HT-29 (cell line): ENCODE data around the gene PCDHGA10. TPM values are rescaled to one million over a fixed set of nuclear protein-coding genes. Genes with fewer than 3 reads are reported as not detected.
A peak's percentile ranks its signal among the peaks of the same experiment; 100 is the strongest.
"Not testable (repeated sequence)": the region's sequence is repeated elsewhere in the genome, so short reads cannot be mapped to it uniquely, and the experiment has no call there.

Experiments used
- DNase-seq: peaks from one replicate; pipeline ENCODE4 v3.0.0-alpha.2; 2015; ENCODE audit warnings: low spot score
- total RNA-seq: library from RNA; depleted of rRNA; stranded (reverse); fragments of >200 nt; shearing (Covaris generic); gene quantifications from 2 replicates; pipeline ENCODE4 v1.2.3, GENCODE V29; 2014; rRNA removed

Gene PCDHGA10
- total RNA-seq, 1 experiment from 2014 or later = 2.8 TPM

DNA sequence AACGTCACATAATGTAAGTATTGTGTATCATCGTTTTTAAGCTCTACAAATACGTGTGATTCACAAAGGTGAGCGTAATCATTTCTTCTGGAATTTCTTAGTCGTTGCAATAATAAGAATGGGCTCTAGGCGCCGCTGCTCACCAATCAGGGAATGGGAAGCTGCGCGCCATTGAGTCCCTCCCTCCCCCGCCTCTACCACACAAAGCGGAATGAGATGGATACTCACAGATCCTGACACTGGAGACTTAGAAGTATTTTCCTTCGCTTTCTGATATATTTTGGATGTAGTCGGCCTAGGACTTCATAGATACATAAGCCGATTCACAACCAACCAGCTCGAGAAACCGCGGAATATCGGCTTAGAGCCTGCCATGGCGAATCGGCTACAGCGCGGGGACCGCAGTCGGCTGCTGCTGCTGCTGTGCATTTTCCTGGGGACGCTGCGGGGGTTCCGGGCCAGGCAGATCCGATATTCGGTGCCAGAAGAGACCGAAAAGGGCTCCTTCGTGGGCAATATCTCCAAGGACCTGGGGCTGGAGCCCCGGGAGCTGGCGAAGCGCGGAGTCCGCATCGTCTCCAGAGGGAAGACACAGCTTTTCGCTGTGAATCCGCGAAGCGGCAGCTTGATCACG, 8.2 kb downstream of the PCDHGA10 start, which contains the start of gene PCDHGA11:
TSS of gene PCDHGA11 (plus strand) at position 197 of the 634 bp plus-strand sequence. CDS start at position 374, 177 bp downstream.
- peak; percentile 51 for DNase-seq

GRCh38 chr5:141421489-141421855, 8.7 kb downstream of the PCDHGA10 start:
- no peak for DNase-seq

DNA sequence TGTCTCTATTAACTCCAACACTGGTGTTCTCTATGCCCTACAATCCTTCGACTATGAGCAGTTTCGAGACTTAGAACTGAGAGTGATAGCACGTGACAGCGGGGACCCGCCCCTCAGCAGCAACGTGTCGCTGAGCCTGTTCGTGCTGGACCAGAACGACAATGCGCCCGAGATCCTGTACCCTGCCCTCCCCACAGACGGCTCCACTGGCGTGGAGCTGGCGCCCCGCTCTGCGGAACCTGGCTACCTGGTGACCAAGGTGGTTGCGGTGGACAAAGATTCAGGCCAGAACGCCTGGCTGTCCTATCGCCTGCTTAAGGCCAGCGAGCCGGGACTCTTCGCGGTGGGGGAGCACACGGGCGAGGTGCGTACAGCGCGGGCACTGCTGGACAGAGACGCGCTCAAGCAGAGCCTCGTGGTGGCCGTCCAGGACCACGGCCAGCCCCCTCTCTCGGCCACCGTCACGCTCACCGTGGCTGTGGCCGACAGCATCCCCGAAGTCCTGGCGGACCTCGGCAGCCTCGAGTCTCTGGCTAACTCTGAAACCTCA, 10.0 kb downstream of the PCDHGA10 start:
- DNase-seq = no peak

DNA sequence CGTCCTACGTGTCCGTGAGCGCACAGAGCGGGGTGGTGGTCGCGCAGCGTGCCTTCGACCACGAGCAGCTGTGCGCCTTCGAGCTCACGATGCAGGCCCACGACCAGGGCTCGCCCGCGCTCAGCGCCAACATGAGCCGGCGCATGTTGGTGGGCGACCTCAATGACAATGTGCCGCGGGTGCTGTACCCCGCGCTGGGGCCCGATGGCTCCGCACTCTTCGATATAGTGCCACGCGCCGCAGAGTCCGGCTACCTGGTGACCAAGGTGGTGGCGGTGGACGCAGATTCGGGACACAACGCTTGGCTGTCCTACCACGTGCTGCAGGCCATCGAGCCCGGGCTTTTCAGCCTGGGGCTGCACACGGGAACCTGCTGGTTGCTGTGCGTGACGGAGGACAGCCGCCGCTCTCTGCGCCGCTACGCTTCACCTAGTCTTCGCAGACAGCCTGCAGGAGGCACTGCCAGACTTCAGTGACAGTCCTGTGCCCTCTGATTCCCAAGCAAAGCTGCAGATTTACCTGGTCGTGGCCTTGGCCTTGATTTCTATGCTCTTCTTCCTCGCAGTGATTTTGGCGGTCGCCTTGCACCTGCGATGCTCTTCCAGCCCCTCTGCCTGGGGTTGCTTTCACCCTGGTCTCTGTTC, 15.1 kb downstream of the PCDHGA10 start:
- DNase-seq = no peak

DNA sequence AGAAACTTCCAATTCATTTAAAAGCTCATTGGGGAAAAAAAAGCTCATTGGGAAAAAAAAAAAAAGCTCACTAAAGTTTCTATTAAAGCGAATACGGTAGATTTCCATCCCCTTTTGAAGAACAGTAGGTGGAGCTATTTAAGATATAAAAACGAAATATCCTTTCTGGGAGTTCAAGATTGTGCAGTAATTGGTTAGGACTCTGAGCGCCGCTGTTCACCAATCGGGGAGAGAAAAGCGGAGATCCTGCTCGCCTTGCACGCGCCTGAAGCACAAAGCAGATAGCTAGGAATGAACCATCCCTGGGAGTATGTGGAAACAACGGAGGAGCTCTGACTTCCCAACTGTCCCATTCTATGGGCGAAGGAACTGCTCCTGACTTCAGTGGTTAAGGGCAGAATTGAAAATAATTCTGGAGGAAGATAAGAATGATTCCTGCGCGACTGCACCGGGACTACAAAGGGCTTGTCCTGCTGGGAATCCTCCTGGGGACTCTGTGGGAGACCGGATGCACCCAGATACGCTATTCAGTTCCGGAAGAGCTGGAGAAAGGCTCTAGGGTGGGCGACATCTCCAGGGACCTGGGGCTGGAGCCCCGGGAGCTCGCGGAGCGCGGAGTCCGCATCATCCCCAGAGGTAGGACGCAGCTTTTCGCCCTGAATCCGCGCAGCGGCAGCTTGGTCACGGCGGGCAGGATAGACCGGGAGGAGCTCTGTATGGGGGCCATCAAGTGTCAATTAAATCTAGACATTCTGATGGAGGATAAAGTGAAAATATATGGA, 17.7 kb downstream of the PCDHGA10 start, which contains the start of gene PCDHGA12:
TSS of gene PCDHGA12 (plus strand) at position 176 of the 782 bp plus-strand sequence. CDS start at position 429, 253 bp downstream.
- no peak for DNase-seq

- no peak for DNase-seq
These were observed 18.5 kb downstream of the PCDHGA10 start for GRCh38 chr5:141431286-141431685.

GRCh38 chr5:141432308-141432707, 19.5 kb downstream of the PCDHGA10 start:
- DNase-seq = not testable (repeated sequence)

DNA sequence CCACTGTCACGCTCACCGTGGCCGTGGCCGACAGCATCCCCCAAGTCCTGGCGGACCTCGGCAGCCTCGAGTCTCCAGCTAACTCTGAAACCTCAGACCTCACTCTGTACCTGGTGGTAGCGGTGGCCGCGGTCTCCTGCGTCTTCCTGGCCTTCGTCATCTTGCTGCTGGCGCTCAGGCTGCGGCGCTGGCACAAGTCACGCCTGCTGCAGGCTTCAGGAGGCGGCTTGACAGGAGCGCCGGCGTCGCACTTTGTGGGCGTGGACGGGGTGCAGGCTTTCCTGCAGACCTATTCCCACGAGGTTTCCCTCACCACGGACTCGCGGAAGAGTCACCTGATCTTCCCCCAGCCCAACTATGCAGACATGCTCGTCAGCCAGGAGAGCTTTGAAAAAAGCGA, 19.9 kb downstream of the PCDHGA10 start:
- not testable (repeated sequence) for DNase-seq

GRCh38 chr5:141434006-141434405, 21.2 kb downstream of the PCDHGA10 start:
- no peak for DNase-seq

DNA sequence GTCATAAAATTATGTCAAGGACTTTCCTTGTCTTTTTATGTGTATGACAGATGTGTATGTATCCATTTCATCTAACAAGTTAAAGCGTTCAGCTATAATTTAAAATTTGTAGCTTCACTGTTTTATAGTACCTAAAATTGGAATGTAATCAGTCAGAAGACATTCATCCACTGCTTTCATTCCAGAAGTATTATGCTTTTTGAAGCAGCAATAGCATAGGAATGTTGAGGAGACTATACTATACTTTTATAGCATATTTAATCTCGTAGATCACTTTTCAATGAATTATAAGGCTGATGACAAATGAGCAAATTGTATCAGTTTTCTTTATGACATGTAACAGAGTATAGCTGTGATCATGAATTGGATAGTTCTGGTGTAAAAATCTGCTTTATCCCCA, 24.4 kb downstream of the PCDHGA10 start:
- no peak for DNase-seq

GRCh38 chr5:141439411-141440141, 26.8 kb downstream of the PCDHGA10 start:
- DNase-seq = no peak

GRCh38 chr5:141440341-141440740, 27.6 kb downstream of the PCDHGA10 start:
- no peak for DNase-seq

- DNase-seq = no peak
These were observed 28.9 kb downstream of the PCDHGA10 start for GRCh38 chr5:141441571-141442170.

DNA sequence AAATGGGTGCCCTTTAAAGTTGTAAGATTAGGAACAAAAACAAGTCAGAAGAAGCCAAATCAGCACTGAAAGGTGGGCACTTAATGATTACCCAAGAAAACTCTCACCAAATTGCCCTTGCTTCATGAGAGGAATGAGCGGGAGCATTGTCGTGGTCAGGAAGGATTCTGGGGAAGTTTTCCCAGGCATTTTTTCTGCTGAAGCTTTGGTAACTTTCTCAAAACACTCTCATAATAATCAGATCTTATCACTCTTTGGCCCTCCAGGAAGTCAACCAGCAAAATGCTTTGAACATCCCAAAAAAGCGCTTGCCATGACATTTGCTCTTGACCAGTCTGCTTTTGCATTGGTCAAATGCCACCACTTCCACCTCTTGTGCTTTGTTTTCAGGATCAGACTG, 52.6 kb downstream of the PCDHGA10 start:
- DNase-seq = no peak

Other genes with a start within 250 kb of the PCDHGA10 start
- gene PCDHB7, start 240.3 kb upstream of the PCDHGA10 start, total RNA-seq = 0.05 TPM in 2 replicates
- gene PCDHB8, start 235.2 kb upstream of the PCDHGA10 start, total RNA-seq = 0.16 TPM in 1 of 2 replicates, not detected in the other
- 0.05 and 0.69 TPM in 2 replicates for gene PCDHB16, start 230.6 kb upstream of the PCDHGA10 start, total RNA-seq
- gene PCDHB9, start 225.8 kb upstream of the PCDHGA10 start, total RNA-seq = 0.03 and 0.25 TPM in 2 replicates
- gene PCDHB10, start 220.6 kb upstream of the PCDHGA10 start, total RNA-seq = 0.05 TPM in 1 of 2 replicates, not detected in the other
- gene PCDHB11, start 213.4 kb upstream of the PCDHGA10 start, total RNA-seq = 0.23 TPM in 1 of 2 replicates, not detected in the other
- gene PCDHB12, start 204.3 kb upstream of the PCDHGA10 start, total RNA-seq = 0.13 and 0.18 TPM in 2 replicates
- gene PCDHB13, start 199.1 kb upstream of the PCDHGA10 start, total RNA-seq = 0.05 and 0.15 TPM in 2 replicates
- gene PCDHB14, start 189.6 kb upstream of the PCDHGA10 start, total RNA-seq = 0.18 and 0.31 TPM in 2 replicates
- 0.05 and 0.20 TPM in 2 replicates for gene PCDHB15, start 167.6 kb upstream of the PCDHGA10 start, total RNA-seq
- 0.33 TPM in 1 of 2 replicates, not detected in the other for gene SLC25A2, start 108.9 kb upstream of the PCDHGA10 start, total RNA-seq
- 36.5 and 44.4 TPM in 2 replicates for gene TAF7, start 92.2 kb upstream of the PCDHGA10 start, total RNA-seq
- 0.21 and 0.61 TPM in 2 replicates for gene PCDHGA1, start 82.5 kb upstream of the PCDHGA10 start, total RNA-seq
- 0.03 and 0.05 TPM in 2 replicates for gene PCDHGA2, start 74.2 kb upstream of the PCDHGA10 start, total RNA-seq
- gene PCDHGA3, start 69.2 kb upstream of the PCDHGA10 start, total RNA-seq = 0.10 TPM in 1 of 2 replicates, not detected in the other
- 0.10 and 0.23 TPM in 2 replicates for gene PCDHGB1, start 62.9 kb upstream of the PCDHGA10 start, total RNA-seq
- 0.05 TPM in 1 of 2 replicates, not detected in the other for gene PCDHGA4, start 58.0 kb upstream of the PCDHGA10 start, total RNA-seq
- 0.26 TPM in 1 of 2 replicates, not detected in the other for gene PCDHGB2, start 53.0 kb upstream of the PCDHGA10 start, total RNA-seq
- 0.13 TPM in 2 replicates for gene PCDHGA5, start 48.8 kb upstream of the PCDHGA10 start, total RNA-seq
- gene PCDHGB3, start 42.7 kb upstream of the PCDHGA10 start, total RNA-seq = 0.41 and 0.47 TPM in 2 replicates
- 0.21 and 0.48 TPM in 2 replicates for gene PCDHGA6, start 39.1 kb upstream of the PCDHGA10 start, total RNA-seq
- gene PCDHGA7, start 30.2 kb upstream of the PCDHGA10 start, total RNA-seq = 0.03 TPM in 1 of 2 replicates, not detected in the other
- 0.05 TPM in 1 of 2 replicates, not detected in the other for gene PCDHGB4, start 25.3 kb upstream of the PCDHGA10 start, total RNA-seq
- gene PCDHGA8, start 20.4 kb upstream of the PCDHGA10 start, total RNA-seq = 0.10 TPM in 1 of 2 replicates, not detected in the other
- not detected in 2 replicates for gene PCDHGB5, start 15.0 kb upstream of the PCDHGA10 start, total RNA-seq
- 0.31 and 0.50 TPM in 2 replicates for gene PCDHGA9, start 10.2 kb upstream of the PCDHGA10 start, total RNA-seq
- 0.18 and 0.33 TPM in 2 replicates for gene PCDHGB6, start 5.0 kb upstream of the PCDHGA10 start, total RNA-seq
- gene PCDHGB7, start 4.7 kb downstream of the PCDHGA10 start, total RNA-seq = 0.66 and 2.1 TPM in 2 replicates
- gene PCDHGA11, start 8.1 kb downstream of the PCDHGA10 start, total RNA-seq = 0.13 and 0.64 TPM in 2 replicates
- gene PCDHGA12, start 17.5 kb downstream of the PCDHGA10 start, total RNA-seq = 0.13 and 0.37 TPM in 2 replicates
- 1.8 and 2.1 TPM in 2 replicates for gene PCDHGC3, start 63.0 kb downstream of the PCDHGA10 start, total RNA-seq
- 1.7 TPM in 1 of 2 replicates, not detected in the other for gene PCDHGC4, start 72.0 kb downstream of the PCDHGA10 start, total RNA-seq
- gene PCDHGC5, start 76.1 kb downstream of the PCDHGA10 start, total RNA-seq = 0.61 TPM in 1 of 2 replicates, not detected in the other
- gene DIAPH1, start 206.0 kb downstream of the PCDHGA10 start, total RNA-seq = 52.1 and 74.7 TPM in 2 replicates
- 69.8 and 84.9 TPM in 2 replicates for gene HDAC3, start 223.9 kb downstream of the PCDHGA10 start, total RNA-seq
- 26.6 and 27.2 TPM in 2 replicates for gene RELL2, start 224.0 kb downstream of the PCDHGA10 start, total RNA-seq
- 24.3 and 30.6 TPM in 2 replicates for gene FCHSD1, start 238.4 kb downstream of the PCDHGA10 start, total RNA-seq